PC-3 (cell line): ENCODE data around the gene RHOT2. TPM values are rescaled to one million over a fixed set of nuclear protein-coding genes. Genes with fewer than 3 reads are reported as not detected.
A peak's percentile ranks its signal among the peaks of the same experiment; 100 is the strongest.

Source experiments
- ATAC-seq: fragments of 200-7000 bp; cut with Tn5 transposase; 2 replicates; pipeline ENCODE4 v1.9.1; 2020; ENCODE audit warnings: mild to moderate bottlenecking, moderate library complexity
- BruUV-seq: library from RNA; stranded (reverse); fragments of 400-500 nt; replicated peaks from 2 replicates; lab custom pipeline; 2021; lab: Mats Ljungman, UMichigan
- CTCF ChIA-PET: fragments of 300-600 bp; sonication (Branson Sonifier 250); formaldehyde crosslinking; loops from one replicate; lab custom pipeline; 2022; ENCODE audit warnings: antibody characterized with exemption; lab: Charles Lee
- POLR2A ChIA-PET: fragments of 300-600 bp; sonication (Branson Sonifier 250); formaldehyde crosslinking; loops from one replicate; lab custom pipeline; 2022; ENCODE audit warnings: antibody characterized with exemption; ENCODE audit not compliant: unreplicated experiment; lab: Charles Lee
- DNase-seq: peaks from one replicate; pipeline ENCODE4 v3.0.0-alpha.2; 2015
- H2AFZ ChIP-seq: fragments of 300-600 bp; sonication (generic); 2 replicates; pipeline ENCODE4 v1.6.0; 2016; ENCODE audit warnings: antibody characterized with exemption, low read length
- H3F3A ChIP-seq: fragments of 300-600 bp; sonication (generic); one replicate; pipeline ENCODE4 v1.6.0; 2017; ENCODE audit warnings: antibody characterized with exemption, low read length, control low read depth, mild to moderate bottlenecking; ENCODE audit not compliant: unreplicated experiment
- H3K27ac ChIP-seq: fragments of 300-600 bp; sonication (generic); 2 replicates; pipeline ENCODE4 v1.5.1; 2016; ENCODE audit warnings: mild to moderate bottlenecking, low read length
- H3K27me3 ChIP-seq: fragments of 300-600 bp; sonication (generic); 2 replicates; pipeline ENCODE4 v1.6.1; 2016; ENCODE audit warnings: low read length, mixed read lengths
- H3K36me3 ChIP-seq: fragments of 300-600 bp; sonication (generic); 2 replicates; pipeline ENCODE4 v1.6.1; 2016; ENCODE audit warnings: low read depth, mixed run types, low read length, mixed read lengths
- H3K4me1 ChIP-seq: fragments of 300-600 bp; sonication (generic); 2 replicates; pipeline ENCODE4 v1.5.1; 2016; ENCODE audit warnings: low read length; ENCODE audit not compliant: insufficient read depth
- H3K4me2 ChIP-seq: fragments of 300-600 bp; sonication (generic); 2 replicates; pipeline ENCODE4 v1.6.0; 2016; ENCODE audit warnings: low read length
- H3K4me3 ChIP-seq: fragments of 300-600 bp; sonication (generic); 2 replicates; pipeline ENCODE4 v1.5.1; 2016; ENCODE audit warnings: mild to moderate bottlenecking, low read length, mixed read lengths
- H3K79me2 ChIP-seq: fragments of 300-600 bp; sonication (generic); 2 replicates; pipeline ENCODE4 v1.6.1; 2017; ENCODE audit warnings: low read length, mixed read lengths
- H3K9ac ChIP-seq: fragments of 300-600 bp; sonication (generic); 2 replicates; pipeline ENCODE4 v1.6.0; 2016; ENCODE audit warnings: mild to moderate bottlenecking, low read length
- H3K9me2 ChIP-seq: fragments of 300-600 bp; sonication (generic); replicated peaks from 2 replicates; pipeline ENCODE4 v1.6.1; 2016; ENCODE audit warnings: mixed run types, low read length, mixed read lengths
- H3K9me3 ChIP-seq: fragments of 300-600 bp; sonication (generic); 2 replicates; pipeline ENCODE4 v1.6.1; 2016; ENCODE audit warnings: low read length, mixed read lengths
- H4K20me1 ChIP-seq: fragments of 300-600 bp; sonication (generic); 2 replicates; pipeline ENCODE4 v1.6.1; 2016; ENCODE audit warnings: low read length, mixed read lengths
- CTCF ChIP-seq: fragments of 300-600 bp; sonication (generic); conservative IDR thresholded peaks from 2 replicates; pipeline ENCODE4 v1.5.1; 2017; ENCODE audit warnings: antibody characterized with exemption, low read depth, mild to moderate bottlenecking, low read length
- EZH2 ChIP-seq: fragments of 300-600 bp; sonication (generic); IDR thresholded peaks from one replicate; pipeline ENCODE4 v1.6.1; 2017; ENCODE audit warnings: antibody characterized with exemption, mild to moderate bottlenecking, low read length; ENCODE audit not compliant: unreplicated experiment
- EZH2phosphoT487 ChIP-seq: fragments of 300-600 bp; sonication (generic); IDR thresholded peaks from 2 replicates; pipeline ENCODE4 v1.6.1; 2018; ENCODE audit warnings: mild to moderate bottlenecking, antibody characterized with exemption, low read length, borderline replicate concordance
- intact Hi-C: fragments of 100-400 bp; cut with micrococcal nuclease; formaldehyde crosslinking; loops from 2 replicates; pipeline ENCODE4 v1.9.0; 2023
- total RNA-seq: library from RNA; depleted of rRNA; stranded (reverse); fragments of >200 nt; gene quantifications from 2 replicates; pipeline ENCODE4 v1.2.3, GENCODE V29; 2014

Gene RHOT2
- total RNA-seq, 1 experiment from 2014 or later: 93.0 TPM

GRCh38 chr16:635573-636205, 32.2 kb upstream of the RHOT2 start:
- peak; percentile 16; the same call in 1 of the 2 replicates for ATAC-seq
- peak overlapping the region; percentile 90 for H3K4me3 ChIP-seq
- ChIA-PET POLR2A (interaction anchor here (1.0 kb wide), 1 partner anchor 60 kb away, joined by 4 read pairs; no protein-coding TSS in a partner anchor), CTCF (interaction anchor here (0.8 kb wide), 1 partner anchor 45 kb away, joined by 3 read pairs; the partner anchor contains the start of gene RAB40C)
- no peak for DNase-seq
- H3K4me2 ChIP-seq: peak overlapping the region; percentile 97
- H3K27ac ChIP-seq: no peak overlapping the region
- no peaks in the 10 kb centered on the region for H3K9me3 ChIP-seq
- H3K9ac ChIP-seq: peak overlapping the region; percentile 83
- no peaks in the 10 kb centered on the region for H4K20me1 ChIP-seq
- peak overlapping the region; percentile 66 for H2AFZ ChIP-seq
- peaks cover 3% of the 10 kb centered on the region; the same call in 1 of the 2 replicates for H3K4me1 ChIP-seq
- no TSS peak for BruUV-seq
- no peaks in the 10 kb centered on the region for H3K36me3 ChIP-seq
- no peaks in the 10 kb centered on the region for H3F3A ChIP-seq
- TF ChIP-seq CTCF: no peak
- TF ChIP-seq EZH2: no peak
- no peak for TF ChIP-seq EZH2phosphoT487
- H3K79me2 ChIP-seq: peaks cover 12% of the 10 kb centered on the region
- no peaks in the 10 kb centered on the region for H3K27me3 ChIP-seq
- no peaks in the 10 kb centered on the region for H3K9me2 ChIP-seq
- intact Hi-C loops: loop anchor here (5.0 kb wide), 1 partner anchor 48 kb away; no protein-coding TSS in a partner anchor

GRCh38 chr16:636206-637080, 31.5 kb upstream of the RHOT2 start, which contains the start of gene METTL26:
TSS of gene METTL26 (minus strand) at chr16:636305. CDS start at chr16:636290, 15 bp downstream.
- Histone ChIP-seq H3K9me2 (no peaks in the 10 kb centered on the region), H3K27ac (peak within 1 kb of the TSS; percentile 54), H2AFZ (peak within 1 kb of the TSS; percentile 66), H3K4me2 (peak within 1 kb of the TSS; percentile 97), H3F3A (no peaks in the 10 kb centered on the region), H3K4me3 (peak within 1 kb of the TSS; percentile 90), H3K9ac (peak within 1 kb of the TSS; percentile 83), H4K20me1 (no peaks in the 10 kb centered on the region), H3K36me3 (no peaks in the 10 kb centered on the region), H3K9me3 (no peaks in the 10 kb centered on the region), H3K27me3 (no peaks in the 10 kb centered on the region), H3K79me2 (peaks cover 12% of the 10 kb centered on the region), H3K4me1 (peaks cover 3% of the 10 kb centered on the region; the same call in 1 of the 2 replicates)
- intact Hi-C loops: loop anchor here (5.0 kb wide), 1 partner anchor 49 kb away; no protein-coding TSS in a partner anchor
- peak; percentile 88 for DNase-seq
- CTCF ChIA-PET: interaction anchor here (0.5 to 0.8 kb wide), 2 partner anchors 46 to 109 kb away, joined by 3 read pairs; partner anchors contain the start of gene RAB40C
- POLR2A ChIA-PET: interaction anchor here (1.0 kb wide), 1 partner anchor 59 kb away, joined by 4 read pairs; no protein-coding TSS in a partner anchor
- TSS peak; percentile 91 for BruUV-seq
- TF ChIP-seq EZH2: no peak
- no peak for TF ChIP-seq EZH2phosphoT487
- no peak for TF ChIP-seq CTCF
- peak; percentile 88 for ATAC-seq
